ENCODE data around the gene FRMD5.

- TF ChIP-seq POLR2AphosphoS5 (IDR thresholded peaks at IDR 0.05; ENCODE audit: low read depth, low read length) (no peak), REST (IDR thresholded peaks at IDR 0.05; ENCODE audit: insufficient read depth in 1 of 2, low read depth in 2 of 2, low read length in 2 of 2) (no peak), TAF1 (IDR thresholded peaks at IDR 0.05; ENCODE audit: borderline replicate concordance, insufficient read depth, low read length) (no peak), SIN3A (IDR thresholded peaks at IDR 0.05; ENCODE audit: borderline replicate concordance, insufficient read depth, low read length) (no peak), FOXP2 (optimal IDR thresholded peaks at IDR 0.05; ENCODE audit: borderline replicate concordance, extremely low read depth, extremely low read length, insufficient read depth) (no peak)
Observed at GRCh38 chr15:43868406-43868805, 326.7 kb downstream of the FRMD5 start.

Data from PFSK-1 (cell line).